Measurements from ENCODE around the gene POLA2. TPM values are rescaled to one million over a fixed set of nuclear protein-coding genes. Genes with fewer than 3 reads are reported as not detected.

Gene POLA2
- total RNA-seq, 1 experiment from 2014 or later: 37.7 TPM

- H4K91ac ChIP-seq (ENCODE audit: insufficient read length, low read depth, low read length): no peak overlapping the region
- peak; percentile 33 for DNase-seq
Observed at GRCh38 chr11:65217441-65218423, 44.0 kb upstream of the POLA2 start.

More at GRCh38 chr11:65217441-65218423, 44.0 kb upstream of the POLA2 start:
- H2AFZ ChIP-seq (ENCODE audit: low read length): no peak overlapping the region
- TF ChIP-seq CTCF (conservative IDR thresholded peaks at IDR 0.05): peak; percentile 19; the same call in 1 of the 3 replicates
- H2BK20ac ChIP-seq (ENCODE audit: low read depth, low read length, poor library complexity, severe bottlenecking): no peak overlapping the region
- no peak overlapping the region for H2BK12ac ChIP-seq (ENCODE audit: insufficient read length, low read depth, low read length)
- H3T11ph ChIP-seq (ENCODE audit: low read length): no peak overlapping the region
- peaks cover 6% of the 10 kb centered on the region; the same call in 1 of the 2 replicates for H3K4me1 ChIP-seq (ENCODE audit: insufficient read depth, low read length)
- no peak overlapping the region for H4K8ac ChIP-seq (replicated peaks; ENCODE audit: insufficient read length, low read depth, low read length)
- H3K4me1 Mint-ChIP-seq: peaks cover 20 to 41% of the 10 kb centered on the region in 2 experiments
- peaks cover 0 to 3% of the 10 kb centered on the region in 2 experiments; a peak in 1 of 5 replicates for H3K9me3 Mint-ChIP-seq
- no peak overlapping the region for H2AK5ac ChIP-seq (ENCODE audit: insufficient read length, low read length)
- H3K9ac ChIP-seq (ENCODE audit: extremely low read depth, insufficient read length, low read length): no peak overlapping the region
- H3K79me2 ChIP-seq (ENCODE audit: insufficient read depth, low read length): no peaks in the 10 kb centered on the region
- H3K14ac ChIP-seq (ENCODE audit: insufficient read depth, low read length): no peak overlapping the region
- H2BK120ac ChIP-seq (ENCODE audit: low read depth, low read length, poor library complexity, severe bottlenecking): no peak overlapping the region
- H3K4ac ChIP-seq (ENCODE audit: low read depth, low read length): no peak overlapping the region
- H3K27ac Mint-ChIP-seq: peak overlapping the region in 2 of 3 experiments; percentile 72 to 86; a peak in 3 of 7 replicates
- no peaks in the 10 kb centered on the region for H3K9me3 ChIP-seq (ENCODE audit: control insufficient read depth, low read depth, low read length)
- H3K23me2 ChIP-seq (ENCODE audit: insufficient read length, low read depth, low read length, poor library complexity, severe bottlenecking): peaks cover 6% of the 10 kb centered on the region
- H4K5ac ChIP-seq (ENCODE audit: insufficient read length, low read depth, low read length): no peak overlapping the region
- no peaks in the 10 kb centered on the region for H4K20me1 ChIP-seq (ENCODE audit: control insufficient read depth, insufficient read depth, insufficient read length)
- no peak overlapping the region for H2BK15ac ChIP-seq (ENCODE audit: low read depth, low read length)
- H3K18ac ChIP-seq (ENCODE audit: insufficient read length, low read depth, low read length): no peak overlapping the region
- H3K56ac ChIP-seq (ENCODE audit: insufficient read length, low read depth, low read length): no peak overlapping the region
- H3K23ac ChIP-seq (ENCODE audit: insufficient read length, low read depth, low read length): no peak overlapping the region
- no peak overlapping the region for H2BK5ac ChIP-seq (ENCODE audit: insufficient read length, low read length)
- peaks cover 0 to 5% (median 0%) of the 10 kb centered on the region in 3 experiments; a peak in 3 of 7 replicates for H3K36me3 Mint-ChIP-seq (ENCODE audit: insufficient read depth in 1 of 3, low read depth in 3 of 3)
- no peaks in the 10 kb centered on the region for H3K27me3 Mint-ChIP-seq (ENCODE audit: low read depth)
- no CpG with 5 or more reads among the region's 19 CpGs for WGBS (ENCODE audit: extremely low coverage, insufficient read length, low lambda C conversion rate)
- H3K27me3 ChIP-seq (ENCODE audit: insufficient read depth, low read length): no peaks in the 10 kb centered on the region
- H3K4me3 Mint-ChIP-seq: no peak overlapping the region
- H3K79me1 ChIP-seq (ENCODE audit: insufficient read depth, low read depth, low read length, poor library complexity, severe bottlenecking): no peaks in the 10 kb centered on the region
- H3K27ac ChIP-seq (ENCODE audit: insufficient read length, low read depth, low read length): no peak overlapping the region
- no peak overlapping the region for H3K4me2 ChIP-seq (ENCODE audit: insufficient read depth, insufficient read length, low read length)

Data from H9 (cell line).